NT2/D1 (cell line): ENCODE measurements around the gene MMP1.

Experiments used
- DNase-seq: peaks from one replicate; pipeline ENCODE4 v3.0.0-alpha.2; 2011; ENCODE audit warnings: low read depth, low spot score
- H3K27me3 ChIP-seq: 2 replicates; pipeline ENCODE4 v1.6.0; 2011; ENCODE audit warnings: mild to moderate bottlenecking; ENCODE audit not compliant: insufficient read length, insufficient read depth
- H3K36me3 ChIP-seq: 2 replicates; pipeline ENCODE4 v1.6.1; 2011; ENCODE audit warnings: mild to moderate bottlenecking, low read length, mixed read lengths; ENCODE audit not compliant: insufficient read depth, insufficient read length
- H3K4me1 ChIP-seq: 2 replicates; pipeline ENCODE4 v1.5.1; 2011; ENCODE audit not compliant: insufficient read depth, insufficient read length
- H3K4me3 ChIP-seq: 2 replicates; pipeline ENCODE4 v1.5.1; 2011; ENCODE audit warnings: low read depth; ENCODE audit not compliant: insufficient read length
- H3K9ac ChIP-seq: 2 replicates; pipeline ENCODE4 v1.6.0; 2011; ENCODE audit warnings: low read depth; ENCODE audit not compliant: insufficient read length
- H3K9me3 ChIP-seq: 2 replicates; pipeline ENCODE4 v1.5.1; 2011; ENCODE audit warnings: mild to moderate bottlenecking, low read length; ENCODE audit not compliant: insufficient read depth
- SUZ12 ChIP-seq: IDR thresholded peaks from 2 replicates; pipeline ENCODE4 v1.6.1; 2011; ENCODE audit not compliant: insufficient read length, insufficient read depth; ENCODE audit errors: extremely low read depth
- YY1 ChIP-seq: IDR thresholded peaks from 2 replicates; pipeline ENCODE4 v1.6.1; 2011; ENCODE audit not compliant: insufficient read length, insufficient read depth
- ZNF274 ChIP-seq: IDR thresholded peaks from 2 replicates; pipeline ENCODE4 v1.6.1; 2011; ENCODE audit warnings: mild to moderate bottlenecking, low read depth, low read length

The MMP1 gene

GRCh38 chr11:102807921-102808320 lies 10.0 kb upstream of the MMP1 start:
- no peak overlapping the region for H3K9ac ChIP-seq
- H3K27me3 ChIP-seq: no peaks in the 10 kb centered on the region
- H3K9me3 ChIP-seq: no peaks in the 10 kb centered on the region
- no peak overlapping the region for H3K4me3 ChIP-seq
- no peak for TF ChIP-seq SUZ12
- TF ChIP-seq YY1: no peak
- TF ChIP-seq ZNF274: no peak
- no peaks in the 10 kb centered on the region for H3K4me1 ChIP-seq
- no peaks in the 10 kb centered on the region for H3K36me3 ChIP-seq
- DNase-seq: peak; percentile 9

- no peak for DNase-seq
- Histone ChIP-seq H3K36me3 (no peaks in the 10 kb centered on the region), H3K4me3 (no peak overlapping the region), H3K4me1 (no peaks in the 10 kb centered on the region), H3K27me3 (no peaks in the 10 kb centered on the region), H3K9ac (no peak overlapping the region), H3K9me3 (no peaks in the 10 kb centered on the region)
- TF ChIP-seq YY1 (no peak), ZNF274 (no peak), SUZ12 (no peak)
Measured at GRCh38 chr11:102806296-102806695, 8.3 kb upstream of the MMP1 start.

- Histone ChIP-seq H3K4me1 (no peaks in the 10 kb centered on the region), H3K9ac (no peak overlapping the region), H3K9me3 (no peaks in the 10 kb centered on the region), H3K36me3 (no peaks in the 10 kb centered on the region), H3K27me3 (no peaks in the 10 kb centered on the region), H3K4me3 (no peak overlapping the region)
- no peak for DNase-seq
- no peak for TF ChIP-seq YY1
- no peak for TF ChIP-seq SUZ12
- TF ChIP-seq ZNF274: no peak
Measured at GRCh38 chr11:102802341-102802740, 4.4 kb upstream of the MMP1 start.

GRCh38 chr11:102800767-102801166 lies 2.8 kb upstream of the MMP1 start:
- Histone ChIP-seq H3K4me1 (no peaks in the 10 kb centered on the region), H3K4me3 (no peak overlapping the region)
- TF ChIP-seq SUZ12: no peak
- TF ChIP-seq ZNF274: no peak

GRCh38 chr11:102799681-102800340 lies 1.9 kb upstream of the MMP1 start:
- no peaks in the 10 kb centered on the region for H3K27me3 ChIP-seq
- H3K4me3 ChIP-seq: no peak overlapping the region
- H3K36me3 ChIP-seq: no peaks in the 10 kb centered on the region
- no peaks in the 10 kb centered on the region for H3K4me1 ChIP-seq
- no peak overlapping the region for H3K9ac ChIP-seq
- TF ChIP-seq ZNF274 (no peak), SUZ12 (no peak), YY1 (no peak)
- no peak for DNase-seq
- H3K9me3 ChIP-seq: no peaks in the 10 kb centered on the region

More at GRCh38 chr11:102800767-102801166, 2.8 kb upstream of the MMP1 start:
- Histone ChIP-seq H3K36me3 (no peaks in the 10 kb centered on the region), H3K9me3 (no peaks in the 10 kb centered on the region), H3K27me3 (no peaks in the 10 kb centered on the region), H3K9ac (no peak overlapping the region)
- DNase-seq: no peak

- peak; percentile 63 for DNase-seq
- no peak overlapping the region for H3K4me3 ChIP-seq
- H3K9ac ChIP-seq: no peak overlapping the region
- no peaks in the 10 kb centered on the region for H3K36me3 ChIP-seq
- TF ChIP-seq SUZ12 (no peak), YY1 (no peak), ZNF274 (no peak)
- no peaks in the 10 kb centered on the region for H3K4me1 ChIP-seq
- no peaks in the 10 kb centered on the region for H3K27me3 ChIP-seq
- H3K9me3 ChIP-seq: no peaks in the 10 kb centered on the region
Measured at GRCh38 chr11:102794382-102794781, 3.6 kb downstream of the MMP1 start.

- Histone ChIP-seq H3K9ac (no peak overlapping the region), H3K4me1 (no peaks in the 10 kb centered on the region), H3K36me3 (no peaks in the 10 kb centered on the region), H3K9me3 (no peaks in the 10 kb centered on the region), H3K27me3 (no peaks in the 10 kb centered on the region), H3K4me3 (no peak overlapping the region)
- TF ChIP-seq ZNF274: no peak
- no peak for TF ChIP-seq YY1
- no peak for TF ChIP-seq SUZ12
- DNase-seq: no peak
Measured at GRCh38 chr11:102793677-102794290, 4.2 kb downstream of the MMP1 start.
